Caco-2 (cell line): ENCODE data around the gene EXOC3. TPM values are rescaled to one million over a fixed set of nuclear protein-coding genes. Genes with fewer than 3 reads are reported as not detected.

Experiments
- BruUV-seq: library from RNA; stranded (reverse); fragments of 400-500 nt; replicated peaks from 2 replicates; lab custom pipeline; 2021; lab: Mats Ljungman, UMichigan
- CTCF ChIA-PET: fragments of 300-600 bp; sonication (Branson Sonifier 250); formaldehyde crosslinking; loops from one replicate; lab custom pipeline; 2022; ENCODE audit warnings: antibody characterized with exemption; lab: Charles Lee
- POLR2A ChIA-PET: fragments of 300-600 bp; sonication (Branson Sonifier 250); formaldehyde crosslinking; loops from one replicate; lab custom pipeline; 2022; ENCODE audit warnings: antibody characterized with exemption; lab: Charles Lee
- DNase-seq, 2 experiments: peaks; one replicate each; pipeline versions ENCODE4 v3.0.0 to v3.0.0-alpha.2; 2020 to 2022
- H3K27me3 ChIP-seq: replicated peaks from 2 replicates; pipeline ENCODE4 v1.6.0; 2011; ENCODE audit warnings: low read length; ENCODE audit not compliant: control insufficient read depth, insufficient read depth
- H3K36me3 ChIP-seq: 2 replicates; pipeline ENCODE4 v1.5.1; 2011; ENCODE audit warnings: low read length; ENCODE audit not compliant: control insufficient read depth, insufficient read depth
- H3K4me1 ChIP-seq: fragments of 250-450 bp; sonication (Bioruptor Pico); 2 replicates; pipeline ENCODE4 v1.5.1; 2020; ENCODE audit warnings: mild to moderate bottlenecking
- H3K4me3 ChIP-seq: 2 replicates; pipeline ENCODE4 v1.5.1; 2011; ENCODE audit warnings: low read depth, mild to moderate bottlenecking, control low read depth, low read length
- H3K9me3 ChIP-seq: fragments of 250-450 bp; sonication (Bioruptor Pico); 2 replicates; pipeline ENCODE4 v1.5.1; 2020; ENCODE audit warnings: mild to moderate bottlenecking, moderate library complexity
- H3K27ac Mint-ChIP-seq: one replicate; pipeline ENCODE4 v1.8.0; 2022; ENCODE audit warnings: mixed read lengths; ENCODE audit not compliant: unreplicated experiment
- H3K27me3 Mint-ChIP-seq: one replicate; pipeline ENCODE4 v1.8.0; 2022; ENCODE audit warnings: mixed read lengths; ENCODE audit not compliant: insufficient read depth, unreplicated experiment
- H3K36me3 Mint-ChIP-seq: one replicate; pipeline ENCODE4 v1.8.0; 2022; ENCODE audit warnings: mild to moderate bottlenecking, mixed read lengths; ENCODE audit not compliant: insufficient read depth, unreplicated experiment
- H3K4me1 Mint-ChIP-seq: one replicate; pipeline ENCODE4 v1.8.0; 2022; ENCODE audit warnings: low read depth, mixed read lengths; ENCODE audit not compliant: unreplicated experiment
- H3K4me3 Mint-ChIP-seq: one replicate; pipeline ENCODE4 v1.8.0; 2022; ENCODE audit warnings: mild to moderate bottlenecking, moderate library complexity, mixed read lengths; ENCODE audit not compliant: unreplicated experiment
- H3K9me3 Mint-ChIP-seq: one replicate; pipeline ENCODE4 v1.8.0; 2022; ENCODE audit warnings: mixed read lengths; ENCODE audit not compliant: unreplicated experiment
- intact Hi-C: fragments of 100-400 bp; cut with micrococcal nuclease; formaldehyde crosslinking; loops from one replicate; pipeline ENCODE4 v1.10.0; 2022; ENCODE audit not compliant: unreplicated experiment
- total RNA-seq: library from RNA; stranded (reverse); gene quantifications from 2 replicates; pipeline ENCODE4 v1.2.3, GENCODE V29; 2022
- TF ChIP-seq, protein P1 (sequence below), 2 experiments: fragments of 200-600 bp in 1 of 2; IDR thresholded peaks; 1 replicate in 1 of 2; 2 replicates in 1 of 2; pipeline versions ENCODE4 v1.5.1 to v1.8.0; 2011 to 2022; ENCODE audit warnings: antibody characterized with exemption in 1 of 2, control low read depth in 1 of 2, inconsistent platforms in 1 of 2, low read depth in 1 of 2, low read length in 1 of 2, mild to moderate bottlenecking in 1 of 2, moderate library complexity in 1 of 2; ENCODE audit not compliant: insufficient read depth in 1 of 2, severe bottlenecking in 1 of 2, unreplicated experiment in 1 of 2

The EXOC3 gene
- total RNA-seq, 1 experiment from 2014 or later, result 44.5 TPM

DNA sequence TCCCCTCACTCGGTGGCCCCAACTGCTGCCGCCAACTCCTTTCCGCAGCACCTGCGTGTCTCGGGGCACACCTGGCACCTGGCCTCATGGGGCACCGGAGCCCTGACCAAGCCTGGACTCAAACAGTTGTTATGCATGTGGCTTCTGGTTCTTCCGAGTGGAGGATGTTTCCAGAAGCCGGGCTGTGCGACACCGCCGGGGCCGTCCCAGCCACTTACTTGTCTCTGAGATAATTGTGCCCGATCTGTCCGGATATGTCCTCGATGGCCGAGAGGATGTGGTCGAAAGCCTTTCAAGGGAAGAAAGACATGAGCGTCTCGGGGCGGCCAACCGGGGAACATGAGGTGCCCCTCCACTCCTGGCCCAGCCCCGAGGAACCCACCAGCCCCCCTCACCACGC, 38.4 kb downstream of the EXOC3 start:
- H3K27me3 Mint-ChIP-seq, result no peaks in the 10 kb centered on the region
- TF ChIP-seq, protein P1, sequence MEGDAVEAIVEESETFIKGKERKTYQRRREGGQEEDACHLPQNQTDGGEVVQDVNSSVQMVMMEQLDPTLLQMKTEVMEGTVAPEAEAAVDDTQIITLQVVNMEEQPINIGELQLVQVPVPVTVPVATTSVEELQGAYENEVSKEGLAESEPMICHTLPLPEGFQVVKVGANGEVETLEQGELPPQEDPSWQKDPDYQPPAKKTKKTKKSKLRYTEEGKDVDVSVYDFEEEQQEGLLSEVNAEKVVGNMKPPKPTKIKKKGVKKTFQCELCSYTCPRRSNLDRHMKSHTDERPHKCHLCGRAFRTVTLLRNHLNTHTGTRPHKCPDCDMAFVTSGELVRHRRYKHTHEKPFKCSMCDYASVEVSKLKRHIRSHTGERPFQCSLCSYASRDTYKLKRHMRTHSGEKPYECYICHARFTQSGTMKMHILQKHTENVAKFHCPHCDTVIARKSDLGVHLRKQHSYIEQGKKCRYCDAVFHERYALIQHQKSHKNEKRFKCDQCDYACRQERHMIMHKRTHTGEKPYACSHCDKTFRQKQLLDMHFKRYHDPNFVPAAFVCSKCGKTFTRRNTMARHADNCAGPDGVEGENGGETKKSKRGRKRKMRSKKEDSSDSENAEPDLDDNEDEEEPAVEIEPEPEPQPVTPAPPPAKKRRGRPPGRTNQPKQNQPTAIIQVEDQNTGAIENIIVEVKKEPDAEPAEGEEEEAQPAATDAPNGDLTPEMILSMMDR (IDR thresholded peaks at IDR 0.05; ENCODE audit: insufficient read depth in 1 of 2, low read depth in 1 of 2, low read length in 1 of 2, severe bottlenecking in 1 of 2, unreplicated experiment in 1 of 2), result no peak
- intact Hi-C loops, result no loop called here
- BruUV-seq, result no TSS peak
- no peaks in the 10 kb centered on the region for H3K36me3 ChIP-seq
- no peaks in the 10 kb centered on the region for H3K4me1 Mint-ChIP-seq
- H3K4me3 ChIP-seq, result no peak overlapping the region
- H3K9me3 Mint-ChIP-seq, result no peaks in the 10 kb centered on the region
- H3K27ac Mint-ChIP-seq, result no peak overlapping the region
- no peak overlapping the region for H3K4me3 Mint-ChIP-seq
- DNase-seq, result no peak
- POLR2A ChIA-PET, result interaction anchor here (0.6 kb wide), 1 partner anchor 51 kb away, joined by 3 read pairs; no protein-coding TSS in a partner anchor
- H3K27me3 ChIP-seq, result no peaks in the 10 kb centered on the region
- H3K36me3 Mint-ChIP-seq, result peaks cover 11% of the 10 kb centered on the region
- H3K9me3 ChIP-seq, result no peaks in the 10 kb centered on the region
- CTCF ChIA-PET, result no interaction called here
- no peaks in the 10 kb centered on the region for H3K4me1 ChIP-seq

DNA sequence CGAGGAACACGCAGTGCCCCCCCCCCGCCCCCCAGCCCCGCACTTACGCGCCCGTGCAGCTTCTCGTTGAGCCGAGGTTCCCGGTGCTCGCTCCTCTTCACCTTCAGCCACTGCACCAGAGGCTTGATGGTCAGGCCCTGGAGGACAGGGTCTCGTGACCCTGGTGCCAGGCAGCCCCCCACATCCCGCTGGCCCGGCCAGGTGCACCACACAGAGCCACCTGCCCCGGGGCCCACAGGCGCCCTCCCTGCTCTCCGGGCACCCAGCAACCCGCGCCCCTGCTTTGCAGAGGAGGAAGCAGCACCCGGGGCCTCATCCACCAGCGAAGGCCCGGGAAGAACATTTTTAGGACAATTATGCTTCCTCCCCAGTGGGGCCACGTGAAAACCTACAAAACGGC, 39.0 kb downstream of the EXOC3 start:
- no TSS peak for BruUV-seq
- no peak overlapping the region for H3K4me3 Mint-ChIP-seq
- Histone ChIP-seq H3K4me1 (no peaks in the 10 kb centered on the region), H3K4me3 (no peak overlapping the region), H3K27me3 (no peaks in the 10 kb centered on the region), H3K9me3 (no peaks in the 10 kb centered on the region), H3K36me3 (no peaks in the 10 kb centered on the region)
- TF ChIP-seq, protein P1 (IDR thresholded peaks at IDR 0.05; ENCODE audit: insufficient read depth in 1 of 2, low read depth in 1 of 2, low read length in 1 of 2, severe bottlenecking in 1 of 2, unreplicated experiment in 1 of 2), result no peak
- intact Hi-C loops, result no loop called here
- H3K9me3 Mint-ChIP-seq, result no peaks in the 10 kb centered on the region
- H3K4me1 Mint-ChIP-seq, result no peaks in the 10 kb centered on the region
- CTCF ChIA-PET, result no interaction called here
- no peak for DNase-seq
- POLR2A ChIA-PET, result no interaction called here
- H3K36me3 Mint-ChIP-seq, result peaks cover 11% of the 10 kb centered on the region
- H3K27me3 Mint-ChIP-seq, result no peaks in the 10 kb centered on the region
- no peak overlapping the region for H3K27ac Mint-ChIP-seq

DNA sequence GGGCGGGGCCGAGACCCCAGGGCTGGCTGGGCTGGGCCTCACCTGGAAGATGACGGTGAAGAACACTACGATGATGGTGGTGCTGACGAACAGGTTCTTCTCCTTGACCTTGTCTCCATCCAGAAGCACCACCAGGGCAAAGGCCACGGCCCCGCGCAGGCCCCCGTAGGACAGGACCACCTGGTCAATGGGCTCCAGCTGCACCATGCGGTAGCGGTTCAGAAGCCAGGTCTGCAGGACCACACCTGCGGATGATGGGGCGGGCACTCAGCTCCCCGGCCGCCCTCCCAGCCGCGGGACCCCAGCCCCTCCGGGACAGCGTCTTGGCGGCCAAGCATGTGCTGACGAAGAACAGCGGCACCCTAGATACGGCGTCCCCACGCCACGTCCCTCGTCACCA, 39.5 kb downstream of the EXOC3 start:
- Histone ChIP-seq H3K27me3 (no peaks in the 10 kb centered on the region), H3K4me3 (no peak overlapping the region), H3K9me3 (no peaks in the 10 kb centered on the region), H3K36me3 (no peaks in the 10 kb centered on the region), H3K4me1 (no peaks in the 10 kb centered on the region)
- Mint-ChIP-seq H3K4me3 (no peak overlapping the region), H3K36me3 (peaks cover 11% of the 10 kb centered on the region), H3K4me1 (no peaks in the 10 kb centered on the region), H3K9me3 (no peaks in the 10 kb centered on the region), H3K27me3 (no peaks in the 10 kb centered on the region), H3K27ac (no peak overlapping the region)
- DNase-seq, result no peak
- no TSS peak for BruUV-seq
- ChIA-PET CTCF (no interaction called here), POLR2A (no interaction called here)
- TF ChIP-seq, protein P1 (IDR thresholded peaks at IDR 0.05; ENCODE audit: insufficient read depth in 1 of 2, low read depth in 1 of 2, low read length in 1 of 2, severe bottlenecking in 1 of 2, unreplicated experiment in 1 of 2), result no peak
- intact Hi-C loops, result no loop called here
